ENCODE measurements around the gene KRT32. TPM values are rescaled to one million over a fixed set of nuclear protein-coding genes. Genes with fewer than 3 reads are reported as not detected.

KRT32 gene
- total RNA-seq, 2 donors from 2014 or later: not detected

- no peak for DNase-seq
- H3K4me3 Mint-ChIP-seq: no peak overlapping the region
- no peaks in the 10 kb centered on the region for H3K9me3 ChIP-seq (ENCODE audit: control insufficient read depth, low read length, poor library complexity, severe bottlenecking)
- H3K4me1 Mint-ChIP-seq: peaks cover 25% of the 10 kb centered on the region
- ATAC-seq: no peak
- peaks cover 11% of the 10 kb centered on the region for H3K36me3 Mint-ChIP-seq (ENCODE audit: low read depth)
- no peaks in the 10 kb centered on the region for H3K27me3 Mint-ChIP-seq
- H3K27ac Mint-ChIP-seq: peak overlapping the region; percentile 3
Observed at GRCh38 chr17:41413353-41413957, 53.7 kb downstream of the KRT32 start.

GRCh38 chr17:41411072-41411840 lies 55.9 kb downstream of the KRT32 start:
- ATAC-seq (no peak), DNase-seq (no peak)
- H3K9me3 ChIP-seq (ENCODE audit: control insufficient read depth, low read length, poor library complexity, severe bottlenecking): no peaks in the 10 kb centered on the region
- Mint-ChIP-seq H3K27me3 (no peaks in the 10 kb centered on the region), H3K27ac (no peak overlapping the region), H3K4me3 (no peak overlapping the region), H3K4me1 (peaks cover 15% of the 10 kb centered on the region), H3K36me3 (ENCODE audit: low read depth) (peaks cover 6% of the 10 kb centered on the region)

Other genes with a start within 250 kb of the KRT32 start
- not detected for gene KRTAP9-2, start 240.7 kb downstream of the KRT32 start, total RNA-seq
- gene KRTAP9-3, start 234.9 kb downstream of the KRT32 start, total RNA-seq: not detected
- not detected for gene KRTAP9-8, start 229.4 kb downstream of the KRT32 start, total RNA-seq
- gene KRTAP9-4, start 217.7 kb downstream of the KRT32 start, total RNA-seq: not detected
- not detected for gene KRTAP9-9, start 212.0 kb downstream of the KRT32 start, total RNA-seq
- not detected for gene KRTAP9-6, start 202.0 kb downstream of the KRT32 start, total RNA-seq
- gene KRTAP9-7, start 191.7 kb downstream of the KRT32 start, total RNA-seq: not detected
- not detected for gene KRTAP29-1, start 164.5 kb downstream of the KRT32 start, total RNA-seq
- gene KRTAP16-1, start 158.1 kb downstream of the KRT32 start, total RNA-seq: under 1 TPM; 0.17 to 0.34 TPM
- gene KRTAP17-1, start 151.7 kb downstream of the KRT32 start, total RNA-seq: not detected
- not detected for gene KRT33A, start 116.6 kb downstream of the KRT32 start, total RNA-seq
- not detected for gene KRT33B, start 97.6 kb downstream of the KRT32 start, total RNA-seq
- not detected for gene KRT34, start 85.1 kb downstream of the KRT32 start, total RNA-seq
- not detected for gene KRT31, start 69.8 kb downstream of the KRT32 start, total RNA-seq
- gene KRT37, start 42.8 kb downstream of the KRT32 start, total RNA-seq: not detected
- not detected for gene KRT38, start 26.4 kb downstream of the KRT32 start, total RNA-seq
- not detected for gene KRT35, start 13.8 kb upstream of the KRT32 start, total RNA-seq
- not detected for gene KRT36, start 22.5 kb upstream of the KRT32 start, total RNA-seq
- gene KRT13, start 38.2 kb upstream of the KRT32 start, total RNA-seq: not detected
- not detected for gene KRT15, start 51.5 kb upstream of the KRT32 start, total RNA-seq
- gene KRT19, start 60.9 kb upstream of the KRT32 start, total RNA-seq: not detected
- gene KRT9, start 104.7 kb upstream of the KRT32 start, total RNA-seq: not detected
- gene KRT14, start 119.5 kb upstream of the KRT32 start, total RNA-seq: not detected
- gene KRT16, start 145.4 kb upstream of the KRT32 start, total RNA-seq: not detected
- gene KRT17, start 157.2 kb upstream of the KRT32 start, total RNA-seq: not detected
- 1,000 to 10,000 TPM; 2,426 to 2,697 TPM for gene EIF1, start 221.5 kb upstream of the KRT32 start, total RNA-seq
- not detected for gene GAST, start 244.9 kb upstream of the KRT32 start, total RNA-seq

Measured in T-helper 17 cell (primary cell).